HG03460 (cell line): ENCODE measurements around the gene TRAPPC11.

Experiments used
- ATAC-seq: cut with Tn5 transposase; IDR thresholded peaks from one replicate; pipeline ENCODE4 v1.9.1; 2021; ENCODE audit not compliant: unreplicated experiment

TRAPPC11 gene

GRCh38 chr4:183636923-183637322 is 22.2 kb upstream of the TRAPPC11 start:
- ATAC-seq = no peak

- ATAC-seq = no peak
These were observed 21.6 kb upstream of the TRAPPC11 start for GRCh38 chr4:183637461-183637860.

GRCh38 chr4:183638436-183638835 is 20.7 kb upstream of the TRAPPC11 start:
- no peak for ATAC-seq

GRCh38 chr4:183639291-183639690 is 19.8 kb upstream of the TRAPPC11 start:
- ATAC-seq = no peak

- ATAC-seq = no peak
These were observed 13.8 kb upstream of the TRAPPC11 start for GRCh38 chr4:183645326-183645725.

GRCh38 chr4:183657564-183657963 is 1.5 kb upstream of the TRAPPC11 start:
- ATAC-seq = no peak

- peak; percentile 25 for ATAC-seq
These were observed 598 bp upstream of the TRAPPC11 start for GRCh38 chr4:183658362-183659028.

GRCh38 chr4:183659872-183660242 is 764 bp downstream of the TRAPPC11 start:
- no peak for ATAC-seq

GRCh38 chr4:183666088-183666487 is 7.0 kb downstream of the TRAPPC11 start:
- no peak for ATAC-seq

GRCh38 chr4:183670251-183670650 is 11.2 kb downstream of the TRAPPC11 start:
- ATAC-seq = no peak

- no peak for ATAC-seq
These were observed 12.0 kb downstream of the TRAPPC11 start for GRCh38 chr4:183670960-183671555.

- no peak for ATAC-seq
These were observed 15.1 kb downstream of the TRAPPC11 start for GRCh38 chr4:183674153-183674552.

GRCh38 chr4:183675625-183676024 is 16.5 kb downstream of the TRAPPC11 start:
- no peak for ATAC-seq

GRCh38 chr4:183681119-183681518 is 22.0 kb downstream of the TRAPPC11 start:
- ATAC-seq = no peak

- ATAC-seq = no peak
These were observed 27.4 kb downstream of the TRAPPC11 start for GRCh38 chr4:183686461-183686860.

GRCh38 chr4:183688216-183688615 is 29.1 kb downstream of the TRAPPC11 start:
- no peak for ATAC-seq

- ATAC-seq = no peak
These were observed 31.9 kb downstream of the TRAPPC11 start for GRCh38 chr4:183691006-183691405.

- ATAC-seq = no peak
These were observed 32.8 kb downstream of the TRAPPC11 start for GRCh38 chr4:183691897-183692296.

GRCh38 chr4:183698909-183699308 is 39.8 kb downstream of the TRAPPC11 start:
- ATAC-seq = no peak

GRCh38 chr4:183700407-183700806 is 41.3 kb downstream of the TRAPPC11 start:
- no peak for ATAC-seq

- ATAC-seq = no peak
These were observed 43.4 kb downstream of the TRAPPC11 start for GRCh38 chr4:183702492-183702891.

- ATAC-seq = no peak
These were observed 55.5 kb downstream of the TRAPPC11 start for GRCh38 chr4:183714626-183715025.

- ATAC-seq = no peak
These were observed 57.2 kb downstream of the TRAPPC11 start for GRCh38 chr4:183716302-183716701.
